Motor neuron (in vitro differentiated cells): Measurements from ENCODE around the gene RIN3. TPM values are rescaled to one million over a fixed set of nuclear protein-coding genes. Genes with fewer than 3 reads are reported as not detected.
"Not testable (repeated sequence)": the region's sequence is repeated elsewhere in the genome, so short reads cannot be mapped to it uniquely, and the experiment has no call there.

Source experiments
- ATAC-seq, 8 experiments: fragments of 200-7000 bp; cut with Tn5 transposase; replicated peaks in 6 of 8; 2 replicates each; pipeline ENCODE4 v1.8.0; 2021; ENCODE audit warnings: mild to moderate bottlenecking in 8 of 8, moderate library complexity in 8 of 8
- H3K27ac ChIP-seq, 2 donors: fragments of 250-450 bp; sonication (Bioruptor Pico); 2 replicates each; pipeline ENCODE4 v1.9.0; 2021; ENCODE audit warnings: antibody characterized with exemption in 2 of 2, mild to moderate bottlenecking in 2 of 2, moderate library complexity in 1 of 2
- H3K4me1 ChIP-seq, 2 donors: fragments of 250-450 bp; sonication (Bioruptor Pico); replicated peaks in 1 of 2; 2 replicates each; pipeline ENCODE4 v1.6.1; 2021; ENCODE audit warnings: antibody characterized with exemption in 2 of 2, mild to moderate bottlenecking in 2 of 2, moderate library complexity in 1 of 2
- H3K4me3 ChIP-seq, 5 donors: fragments of 250-450 bp; sonication (Bioruptor Pico); 2 replicates each; pipeline ENCODE4 v1.9.0; 2021; ENCODE audit warnings: antibody characterized with exemption in 5 of 5, mild to moderate bottlenecking in 5 of 5, moderate library complexity in 4 of 5
- WGBS, 10 experiments: fragments of 450-650 bp; shearing (Covaris generic); methylation state at CpG; one replicate each; pipeline ENCODE4 v1.0.0; 2022; 5-methylcytosine and 5-hydroxymethylcytosine counted together
- in situ Hi-C, 9 experiments: fragments of 400-800 bp; cut with MboI; loops; one replicate each; pipeline ENCODE4 v1.15.0; 2021; ENCODE audit warnings: low sequenced_read_pairs in 9 of 9, low pct_unique_long_range_greater_than_20kb in 2 of 9; ENCODE audit not compliant: unreplicated experiment in 9 of 9
- total RNA-seq, 8 experiments: library from RNA; unstranded; fragments of 300-600 nt; gene quantifications; 2 replicates each; pipeline versions ENCODE4 v1.2.3 to v1.2.4, GENCODE V29; 2022

Gene RIN3
- total RNA-seq, 8 experiments from 2014 or later: 0.21 to 23.9 (median 2.3) TPM

GRCh38 chr14:92531106-92531873 is 17.7 kb downstream of the RIN3 start:
- WGBS, 10 experiments: 87 to 100% (median 93%) methylated on average over 1 to 3 of the region's 16 CpGs; no CpG with 5 or more reads in 1 of the 10 experiments
- Histone ChIP-seq H3K4me3 (no peak overlapping the region), H3K27ac (no peak overlapping the region), H3K4me1 (peaks cover 2 to 4% of the 10 kb centered on the region in 2 donors)
- in situ Hi-C loops: no loop called here
- no peak for ATAC-seq

DNA sequence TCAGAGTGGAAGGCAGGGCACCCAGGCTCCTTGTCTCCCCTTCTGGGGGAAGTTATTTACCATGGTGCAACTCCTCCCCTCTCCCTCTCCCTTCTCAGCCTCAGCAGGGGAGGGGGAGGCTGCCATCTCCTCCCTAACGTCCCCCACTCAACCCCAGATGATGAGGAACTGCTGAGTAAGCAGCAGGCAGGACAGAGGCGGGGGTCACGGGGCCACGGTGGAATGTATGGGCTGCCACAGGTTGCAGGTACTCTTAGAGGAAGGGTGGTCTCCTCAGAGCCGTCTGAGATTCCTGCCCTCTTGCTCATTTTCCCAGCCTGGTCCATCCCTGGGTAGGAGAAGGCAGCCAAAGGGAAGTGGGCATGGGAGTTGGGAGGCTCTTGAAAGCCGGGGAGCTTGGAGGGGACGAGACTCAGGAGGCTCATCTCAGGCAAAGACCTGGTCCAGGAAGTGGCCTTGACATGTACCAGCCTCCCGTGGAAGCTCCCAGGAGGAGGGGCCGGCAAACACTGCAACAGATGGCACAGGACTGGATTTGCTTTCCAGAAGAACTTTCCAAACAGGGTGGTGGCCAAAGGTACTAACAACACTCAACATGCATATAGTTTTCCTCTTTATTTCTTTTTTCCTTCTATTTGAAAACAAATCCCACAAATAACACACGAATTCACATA is 19.0 kb downstream of the RIN3 start:
- H3K4me3 ChIP-seq: no peak overlapping the region
- ATAC-seq: peak in 3 of 8 experiments; percentile 61 to 85 (median 65)
- peaks cover 2 to 4% of the 10 kb centered on the region in 2 donors for H3K4me1 ChIP-seq
- H3K27ac ChIP-seq: no peak overlapping the region
- WGBS, 10 experiments: 47 to 100% (median 66%) methylated on average over 1 to 4 of the region's 10 CpGs; no CpG with 5 or more reads in 2 of the 10 experiments
- in situ Hi-C loops: no loop called here

DNA sequence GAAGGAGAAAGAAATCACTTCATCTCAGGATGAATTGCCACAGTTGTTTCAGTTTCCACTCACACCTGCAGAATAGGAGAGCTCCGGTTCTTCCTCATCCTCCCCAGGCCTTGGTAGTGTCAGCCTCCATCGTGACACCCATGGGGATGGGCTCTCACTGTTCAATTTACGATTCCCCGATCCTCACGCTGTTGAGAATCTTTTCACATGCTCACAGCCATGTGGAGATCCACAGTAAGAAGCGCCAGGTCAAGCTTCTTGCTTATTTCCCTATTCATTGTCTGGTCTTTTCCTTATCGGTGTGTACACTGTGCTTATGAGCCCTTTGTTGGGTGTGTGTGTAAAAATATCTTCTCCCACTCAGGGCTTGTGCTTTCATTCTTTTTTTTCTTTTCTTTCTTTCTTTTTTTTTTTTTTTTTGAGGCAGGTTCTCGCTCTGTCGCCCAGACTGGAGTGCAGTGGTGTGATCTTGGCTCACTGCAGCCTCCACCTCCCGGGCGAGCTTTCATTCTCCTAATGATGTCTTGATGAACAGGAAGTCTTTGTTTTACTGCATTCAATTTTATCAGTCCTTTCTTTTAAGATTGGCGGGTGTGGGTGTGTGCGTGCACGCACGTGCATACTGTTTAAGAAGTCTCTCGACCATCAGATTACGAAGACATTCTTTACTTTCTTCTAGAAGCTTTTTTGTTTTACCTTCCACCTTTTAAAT is 21.5 kb downstream of the RIN3 start:
- H3K4me3 ChIP-seq: no peak overlapping the region
- in situ Hi-C loops: no loop called here
- WGBS, 10 experiments: 63 to 96% (median 81%) methylated on average over 3 to 14 of the region's 17 CpGs
- H3K27ac ChIP-seq: no peak overlapping the region
- peak in 5 of 8 experiments; percentile 12 to 61 (median 48) for ATAC-seq
- H3K4me1 ChIP-seq: peaks cover 4 to 11% of the 10 kb centered on the region in 2 donors

DNA sequence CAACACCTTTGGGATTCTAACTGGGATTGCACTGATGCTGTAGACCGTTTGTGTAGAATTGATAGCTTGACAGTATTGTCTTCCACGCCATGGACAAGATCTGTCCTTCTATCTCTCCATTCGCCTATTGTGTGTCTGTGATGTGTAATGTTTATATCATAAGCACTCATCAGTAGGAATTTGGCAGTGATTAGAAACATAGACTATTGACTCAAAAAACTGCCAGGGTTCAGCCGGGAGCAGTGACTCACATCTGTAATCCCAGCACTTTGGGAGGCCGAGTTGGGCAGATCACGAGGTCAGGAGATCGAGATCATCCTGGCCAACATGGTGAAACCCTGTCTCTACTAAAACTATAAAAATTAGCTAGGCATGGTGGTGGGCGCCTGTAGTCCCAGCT is 22.6 kb downstream of the RIN3 start:
- WGBS, 10 experiments: 0 to 100% (median 87%) methylated on average over 2 to 8 of the region's 8 CpGs; no CpG with 5 or more reads in 5 of the 10 experiments
- ATAC-seq, H3K4me3 ChIP-seq, in situ Hi-C loops, H3K27ac ChIP-seq: not testable (repeated sequence)
- peaks cover 3 to 11% of the 10 kb centered on the region in 2 donors for H3K4me1 ChIP-seq

DNA sequence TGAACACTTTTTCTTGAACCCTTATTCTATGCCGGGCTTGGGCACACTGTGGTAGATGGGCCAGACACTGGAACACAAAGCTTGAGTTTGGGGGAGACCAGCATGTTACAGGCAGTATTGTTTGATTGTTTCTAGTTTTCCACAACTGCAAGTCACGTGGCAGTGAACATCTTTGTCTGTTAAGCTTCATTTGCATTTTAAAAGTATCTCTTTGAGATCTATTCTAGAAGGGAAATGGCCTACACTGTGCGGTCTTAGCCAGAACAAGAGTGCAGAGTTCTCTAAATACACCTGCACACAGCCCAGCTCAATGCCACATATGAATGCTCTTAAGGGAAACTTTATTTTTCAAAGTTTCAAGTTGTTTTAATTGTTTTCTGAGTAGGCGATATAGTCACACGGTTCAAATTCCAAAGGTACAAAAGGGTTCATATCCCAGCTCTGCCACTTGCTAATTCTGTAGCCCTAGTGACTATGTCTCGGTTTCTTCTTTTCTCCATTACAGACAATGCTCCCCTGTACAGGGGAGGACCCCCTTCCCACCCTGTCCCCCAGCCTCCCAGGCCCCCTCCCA is 24.9 kb downstream of the RIN3 start:
- Histone ChIP-seq H3K4me3 (no peak overlapping the region), H3K27ac (no peak overlapping the region), H3K4me1 (peaks cover 3 to 14% of the 10 kb centered on the region in 2 donors)
- peak in 5 of 8 experiments; percentile 40 to 77 (median 53) for ATAC-seq
- WGBS, 10 experiments: 0 to 100% (median 63%) methylated on average over 1 to 5 of the region's 6 CpGs; no CpG with 5 or more reads in 1 of the 10 experiments
- in situ Hi-C loops: no loop called here

- 13 to 100% (median 83%) methylated on average over 1 to 3 of the region's 3 CpGs; no CpG with 5 or more reads in 5 of the 10 experiments for WGBS, 10 experiments
- Histone ChIP-seq H3K27ac (no peak overlapping the region), H3K4me1 (peaks cover 3 to 14% of the 10 kb centered on the region in 2 donors), H3K4me3 (no peak overlapping the region)
- in situ Hi-C loops: no loop called here
- no peak for ATAC-seq
These were observed 25.8 kb downstream of the RIN3 start for GRCh38 chr14:92539419-92539818.

DNA sequence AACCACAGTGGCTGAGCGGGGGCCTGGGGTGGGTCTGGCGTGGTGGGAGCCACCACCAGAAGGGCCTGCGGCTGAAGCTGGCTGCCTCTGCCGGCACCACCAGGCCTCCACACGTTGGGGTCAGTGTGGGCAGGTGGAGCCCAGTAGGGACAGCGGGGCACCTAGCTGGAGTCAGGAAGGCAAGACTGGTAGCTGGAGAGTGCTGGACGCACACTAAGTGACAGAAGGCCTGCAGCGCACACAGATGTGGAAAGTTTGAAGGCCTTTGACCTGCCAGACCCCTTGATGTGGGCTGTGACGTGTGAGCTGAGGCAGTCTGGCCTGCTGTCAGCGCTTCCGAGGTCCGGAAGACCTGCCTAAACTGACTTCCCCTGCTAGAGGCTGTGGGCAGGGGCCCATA is 26.3 kb downstream of the RIN3 start:
- in situ Hi-C loops: no loop called here
- H3K4me3 ChIP-seq: no peak overlapping the region
- H3K27ac ChIP-seq: no peak overlapping the region
- no peak for ATAC-seq
- 87 to 100% methylated on average over 1 to 3 of the region's 12 CpGs; no CpG with 5 or more reads in 8 of the 10 experiments for WGBS, 10 experiments
- H3K4me1 ChIP-seq: peaks cover 3 to 13% of the 10 kb centered on the region in 2 donors

GRCh38 chr14:92540472-92541048 is 27.0 kb downstream of the RIN3 start:
- Histone ChIP-seq H3K27ac (no peak overlapping the region), H3K4me1 (peaks cover 3 to 10% of the 10 kb centered on the region in 2 donors), H3K4me3 (no peak overlapping the region)
- peak in 3 of 8 experiments; percentile 78 to 93 (median 82) for ATAC-seq
- WGBS, 10 experiments: 0 to 100% (median 0%) methylated on average over 1 to 3 of the region's 6 CpGs; no CpG with 5 or more reads in 5 of the 10 experiments
- in situ Hi-C loops: no loop called here

GRCh38 chr14:92542766-92543554 is 29.4 kb downstream of the RIN3 start:
- in situ Hi-C loops: no loop called here
- WGBS, 10 experiments: 0 to 44% (median 23%) methylated on average over 1 to 4 of the region's 8 CpGs; no CpG with 5 or more reads in 2 of the 10 experiments
- no peak overlapping the region for H3K27ac ChIP-seq
- peaks cover 3 to 10% of the 10 kb centered on the region in 2 donors for H3K4me1 ChIP-seq
- peak in 3 of 8 experiments; percentile 61 to 76 (median 69) for ATAC-seq
- H3K4me3 ChIP-seq: no peak overlapping the region

- Histone ChIP-seq H3K27ac (no peak overlapping the region), H3K4me3 (no peak overlapping the region), H3K4me1 (peaks cover 0 to 3% of the 10 kb centered on the region in 2 donors)
- no peak for ATAC-seq
- in situ Hi-C loops: no loop called here
- 25 to 91% (median 71%) methylated on average over 2 to 4 of the region's 6 CpGs; no CpG with 5 or more reads in 5 of the 10 experiments for WGBS, 10 experiments
These were observed 30.6 kb downstream of the RIN3 start for GRCh38 chr14:92544051-92544720.

DNA sequence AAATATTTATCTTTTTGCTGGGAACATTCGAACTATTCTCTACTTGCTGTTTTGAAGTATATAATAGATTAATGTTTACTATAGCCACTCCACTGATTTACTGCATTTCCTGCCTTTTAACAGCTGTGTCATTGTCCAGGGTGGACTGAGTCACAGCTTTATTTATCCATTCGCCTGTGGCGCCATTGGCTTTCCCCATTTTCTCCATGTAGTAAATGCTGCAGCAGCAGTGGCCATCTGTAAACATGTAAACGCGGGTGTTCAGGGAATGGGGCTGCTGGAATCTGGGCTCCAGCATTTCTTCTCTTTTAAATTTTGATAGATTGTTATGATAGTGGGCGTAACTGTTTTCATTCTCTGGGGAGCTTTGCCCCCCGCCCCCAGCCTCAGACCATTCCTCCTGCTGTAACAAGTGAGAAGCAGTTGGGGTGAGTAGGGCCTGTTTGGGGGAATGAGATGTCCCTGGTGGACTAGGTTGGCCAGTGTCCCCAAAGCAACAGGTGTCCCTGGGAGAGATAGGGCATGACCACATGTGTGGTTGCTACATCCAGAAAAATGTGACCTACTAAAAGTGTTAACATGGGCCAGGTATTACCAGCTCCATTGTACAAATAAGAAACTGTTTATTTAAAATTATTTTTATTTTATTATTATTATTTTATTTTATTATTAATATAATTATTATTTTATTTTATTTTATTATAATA is 32.9 kb downstream of the RIN3 start:
- no peak for ATAC-seq
- Histone ChIP-seq H3K27ac (no peak overlapping the region), H3K4me1 (peaks cover 0 to 3% of the 10 kb centered on the region in 2 donors), H3K4me3 (no peak overlapping the region)
- in situ Hi-C loops: no loop called here
- 81 to 100% (median 96%) methylated on average over 1 to 7 of the region's 7 CpGs; no CpG with 5 or more reads in 2 of the 10 experiments for WGBS, 10 experiments
